Measurements from ENCODE around the gene KIF13A. TPM values are rescaled to one million over a fixed set of nuclear protein-coding genes. Genes with fewer than 3 reads are reported as not detected.
"Not testable (repeated sequence)": the region's sequence is repeated elsewhere in the genome, so short reads cannot be mapped to it uniquely, and the experiment has no call there.

KIF13A gene
- total RNA-seq, 1 donor from 2014 or later, result 38.4 TPM

DNA sequence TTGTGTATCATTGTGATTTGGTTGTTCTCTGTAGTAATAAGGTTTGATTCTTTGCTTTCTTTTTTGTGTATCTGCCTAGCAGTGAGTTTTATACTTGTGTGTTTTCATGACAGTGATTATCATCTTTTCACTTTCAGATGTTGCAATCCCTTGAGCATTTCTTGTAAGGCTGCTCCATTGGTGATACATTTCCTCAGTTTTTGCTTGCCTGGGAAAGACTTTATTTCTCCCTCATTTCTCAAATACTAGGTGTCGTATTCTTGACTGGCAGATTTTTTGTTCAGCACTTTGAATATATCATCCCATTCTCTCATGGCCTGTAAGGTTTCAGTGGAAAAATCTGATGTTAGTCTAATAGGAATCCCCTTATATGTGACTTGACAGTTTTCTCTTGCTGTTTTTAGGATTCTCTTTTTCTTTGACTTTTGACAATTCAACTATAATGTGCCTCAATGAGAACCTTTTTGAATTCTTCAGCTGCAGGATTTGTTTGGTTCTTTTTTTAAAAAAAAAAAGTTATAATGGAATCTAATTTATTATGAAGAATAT, 249.7 kb downstream of the KIF13A start:
- H3K27me3 ChIP-seq (ENCODE audit: insufficient read depth, low read length), result no peaks in the 10 kb centered on the region
- no peaks in the 10 kb centered on the region for H3K4me1 ChIP-seq (ENCODE audit: insufficient read depth, low read length)
- no peaks in the 10 kb centered on the region for H3K4me1 Mint-ChIP-seq (ENCODE audit: low read depth, unreplicated experiment)
- H2AFZ ChIP-seq (ENCODE audit: low read depth, low read length), result no peak overlapping the region
- peaks cover 3% of the 10 kb centered on the region for H3K9me3 ChIP-seq (ENCODE audit: insufficient read depth, low read depth, low read length)
- H3K4me3 Mint-ChIP-seq (ENCODE audit: unreplicated experiment), result no peak overlapping the region
- no peaks in the 10 kb centered on the region for H4K20me1 ChIP-seq (ENCODE audit: insufficient read depth, low read length)
- FAIRE-seq, result no peak
- H3K27ac Mint-ChIP-seq (ENCODE audit: unreplicated experiment), result no peak overlapping the region
- H3K9ac ChIP-seq (ENCODE audit: low read length), result no peak overlapping the region
- TF ChIP-seq CTCF (IDR thresholded peaks at IDR 0.05; ENCODE audit: insufficient read depth, low read depth, low read length) (no peak), EZH2 (IDR thresholded peaks at IDR 0.05; ENCODE audit: insufficient read depth, low read length) (no peak)
- peaks cover 1% of the 10 kb centered on the region for H3K36me3 Mint-ChIP-seq (ENCODE audit: low read depth, unreplicated experiment)
- no peaks in the 10 kb centered on the region for H3K27me3 Mint-ChIP-seq (ENCODE audit: low read depth, unreplicated experiment)
- no peaks in the 10 kb centered on the region for H3K79me2 ChIP-seq (ENCODE audit: insufficient read depth, low read length)
- H3K27ac ChIP-seq (ENCODE audit: low read depth, low read length), result no peak overlapping the region
- no peaks in the 10 kb centered on the region for H3K36me3 ChIP-seq (ENCODE audit: insufficient read depth, low read length)
- no peak overlapping the region for H3K4me3 ChIP-seq (ENCODE audit: insufficient read depth, low read depth, low read length)
- peaks cover 19% of the 10 kb centered on the region for H3K9me3 Mint-ChIP-seq (ENCODE audit: unreplicated experiment)
- no peak overlapping the region for H3K4me2 ChIP-seq (ENCODE audit: low read length)
- DNase-seq (ENCODE audit: low read depth), result no peak

DNA sequence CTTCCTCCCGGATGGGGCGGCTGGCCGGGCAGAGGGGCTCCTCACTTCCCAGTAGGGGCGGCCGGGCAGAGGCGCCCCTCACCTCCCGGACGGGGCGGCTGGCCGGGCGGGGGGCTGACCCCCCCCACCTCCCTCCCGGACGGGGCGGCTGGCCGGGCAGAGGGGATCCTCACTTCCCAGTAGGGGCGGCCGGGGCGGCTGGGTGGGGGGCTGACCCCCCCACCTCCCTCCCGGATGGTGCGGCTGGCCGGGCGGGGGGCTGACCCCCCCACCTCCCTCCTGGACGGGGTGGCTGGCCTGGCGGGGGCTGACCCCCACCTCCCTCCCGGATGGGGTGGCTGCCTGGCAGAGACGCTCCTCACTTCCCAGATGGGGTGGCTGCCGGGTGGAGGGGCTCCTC, 252.1 kb downstream of the KIF13A start:
- H3K9me3 ChIP-seq (ENCODE audit: insufficient read depth, low read depth, low read length); H3K27me3 ChIP-seq (ENCODE audit: insufficient read depth, low read length); H3K4me1 ChIP-seq (ENCODE audit: insufficient read depth, low read length); H3K4me3 Mint-ChIP-seq (ENCODE audit: unreplicated experiment); H4K20me1 ChIP-seq (ENCODE audit: insufficient read depth, low read length); FAIRE-seq; DNase-seq (ENCODE audit: low read depth); H3K9ac ChIP-seq (ENCODE audit: low read length); H3K4me2 ChIP-seq (ENCODE audit: low read length); H3K79me2 ChIP-seq (ENCODE audit: insufficient read depth, low read length); H3K27me3 Mint-ChIP-seq (ENCODE audit: low read depth, unreplicated experiment); H3K4me1 Mint-ChIP-seq (ENCODE audit: low read depth, unreplicated experiment); H2AFZ ChIP-seq (ENCODE audit: low read depth, low read length); H3K4me3 ChIP-seq (ENCODE audit: insufficient read depth, low read depth, low read length); H3K27ac ChIP-seq (ENCODE audit: low read depth, low read length); H3K36me3 ChIP-seq (ENCODE audit: insufficient read depth, low read length); H3K36me3 Mint-ChIP-seq (ENCODE audit: low read depth, unreplicated experiment); H3K27ac Mint-ChIP-seq (ENCODE audit: unreplicated experiment): not testable (repeated sequence)
- H3K9me3 Mint-ChIP-seq (ENCODE audit: unreplicated experiment), result peaks cover 19% of the 10 kb centered on the region

DNA sequence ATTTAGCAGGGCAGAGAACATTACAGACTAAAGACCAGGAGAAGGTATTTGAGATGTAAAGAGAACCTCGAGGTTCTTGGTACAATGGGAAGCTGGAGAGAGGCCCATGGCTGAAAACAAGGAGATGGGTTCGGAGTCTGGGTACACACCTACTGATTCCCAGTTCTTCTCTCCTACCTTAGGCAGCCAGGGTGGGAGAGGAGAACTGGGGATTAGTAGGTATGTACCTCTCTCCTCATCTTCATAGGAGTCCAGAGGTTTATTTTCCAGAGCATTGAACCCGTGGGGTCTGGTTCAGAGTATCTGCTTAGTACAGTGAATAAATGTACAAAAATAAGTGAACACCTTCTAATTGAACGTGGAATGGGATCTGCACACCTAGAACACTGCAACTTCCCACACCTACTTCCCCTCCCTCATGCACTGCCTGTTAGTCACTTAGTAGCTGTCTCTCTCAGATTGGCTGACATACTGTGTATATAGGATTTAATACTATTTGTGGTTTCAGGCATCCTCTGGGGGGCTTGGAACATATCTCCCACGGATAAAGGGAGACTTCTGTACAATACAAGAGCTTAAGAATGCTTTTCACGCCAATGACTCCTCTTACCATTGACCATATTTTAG, 257.2 kb downstream of the KIF13A start:
- no peaks in the 10 kb centered on the region for H3K27me3 ChIP-seq (ENCODE audit: insufficient read depth, low read length)
- H3K27ac Mint-ChIP-seq (ENCODE audit: unreplicated experiment), result no peak overlapping the region
- peaks cover 7% of the 10 kb centered on the region for H3K9me3 Mint-ChIP-seq (ENCODE audit: unreplicated experiment)
- H3K36me3 Mint-ChIP-seq (ENCODE audit: low read depth, unreplicated experiment), result peaks cover 2% of the 10 kb centered on the region
- H3K4me1 ChIP-seq (ENCODE audit: insufficient read depth, low read length), result no peaks in the 10 kb centered on the region
- no peak overlapping the region for H2AFZ ChIP-seq (ENCODE audit: low read depth, low read length)
- DNase-seq (ENCODE audit: low read depth) (no peak), FAIRE-seq (no peak)
- H3K27ac ChIP-seq (ENCODE audit: low read depth, low read length), result no peak overlapping the region
- TF ChIP-seq EZH2 (IDR thresholded peaks at IDR 0.05; ENCODE audit: insufficient read depth, low read length), result no peak
- TF ChIP-seq CTCF (IDR thresholded peaks at IDR 0.05; ENCODE audit: insufficient read depth, low read depth, low read length), result no peak
- no peaks in the 10 kb centered on the region for H3K79me2 ChIP-seq (ENCODE audit: insufficient read depth, low read length)
- peaks cover 3% of the 10 kb centered on the region for H3K27me3 Mint-ChIP-seq (ENCODE audit: low read depth, unreplicated experiment)
- no peak overlapping the region for H3K9ac ChIP-seq (ENCODE audit: low read length)
- H3K4me2 ChIP-seq (ENCODE audit: low read length), result no peak overlapping the region
- H3K36me3 ChIP-seq (ENCODE audit: insufficient read depth, low read length), result no peaks in the 10 kb centered on the region
- no peak overlapping the region for H3K4me3 Mint-ChIP-seq (ENCODE audit: unreplicated experiment)
- no peaks in the 10 kb centered on the region for H4K20me1 ChIP-seq (ENCODE audit: insufficient read depth, low read length)
- H3K4me3 ChIP-seq (ENCODE audit: insufficient read depth, low read depth, low read length), result no peak overlapping the region
- H3K9me3 ChIP-seq (ENCODE audit: insufficient read depth, low read depth, low read length), result no peaks in the 10 kb centered on the region
- H3K4me1 Mint-ChIP-seq (ENCODE audit: low read depth, unreplicated experiment), result no peaks in the 10 kb centered on the region
